HG02852 (cell line): ENCODE data around the gene NCF1.
A peak's percentile ranks its signal among the peaks of the same experiment; 100 is the strongest.
"Not testable (repeated sequence)": the region's sequence is repeated elsewhere in the genome, so short reads cannot be mapped to it uniquely, and the experiment has no call there.

Experiments
- ATAC-seq: cut with Tn5 transposase; IDR thresholded peaks from one replicate; pipeline ENCODE4 v1.9.1; 2021; ENCODE audit warnings: mild to moderate bottlenecking, moderate library complexity; ENCODE audit not compliant: unreplicated experiment

NCF1 gene

GRCh38 chr7:74773760-74774750 is at the start of gene NCF1:
TSS of gene NCF1 (plus strand) at chr7:74774011. CDS start at chr7:74774032, 21 bp downstream.
- ATAC-seq, result peak; percentile 80

- ATAC-seq, result no peak
Observed at GRCh38 chr7:74725840-74726239, 48.0 kb upstream of the NCF1 start.

DNA sequence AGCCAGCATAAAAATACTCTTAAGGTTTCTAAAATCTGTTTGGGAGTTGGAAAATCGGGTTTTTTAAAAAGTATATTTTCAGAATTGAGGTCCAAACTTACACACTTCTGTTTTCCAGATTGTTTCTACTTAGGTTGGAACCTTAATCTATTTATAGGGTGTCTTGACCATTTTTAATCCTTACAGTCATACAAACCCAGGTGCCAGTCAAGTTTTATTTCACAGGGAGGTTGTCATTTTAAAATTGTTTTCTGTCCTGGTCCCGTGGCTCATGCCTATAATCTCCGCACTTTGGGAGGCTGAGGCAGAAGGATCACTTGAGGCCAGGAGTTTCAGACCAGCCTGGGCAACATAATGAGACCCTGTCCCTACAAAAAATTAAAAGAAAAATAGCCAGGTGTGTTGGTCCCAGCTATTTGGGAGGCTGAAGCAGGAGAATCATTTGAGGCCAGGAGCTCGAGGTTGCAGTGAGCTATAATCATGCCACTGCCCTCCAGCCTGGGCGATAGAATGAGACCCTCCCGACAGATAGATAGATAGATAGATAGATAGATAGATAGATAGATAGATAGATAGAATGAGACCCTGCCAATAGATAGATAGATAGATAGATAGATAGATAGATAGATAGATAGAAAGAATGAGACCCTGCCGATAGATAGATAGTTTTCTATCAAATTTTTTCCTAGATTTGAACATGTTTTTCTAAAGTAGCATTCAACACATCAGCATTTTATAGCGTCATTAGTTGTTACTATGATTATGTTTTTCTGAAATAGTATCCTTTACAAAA is 47.3 kb upstream of the NCF1 start:
- ATAC-seq, result no peak

- not testable (repeated sequence) for ATAC-seq
Observed at GRCh38 chr7:74728686-74729085, 45.1 kb upstream of the NCF1 start.

GRCh38 chr7:74730186-74730585 is 43.6 kb upstream of the NCF1 start:
- not testable (repeated sequence) for ATAC-seq

DNA sequence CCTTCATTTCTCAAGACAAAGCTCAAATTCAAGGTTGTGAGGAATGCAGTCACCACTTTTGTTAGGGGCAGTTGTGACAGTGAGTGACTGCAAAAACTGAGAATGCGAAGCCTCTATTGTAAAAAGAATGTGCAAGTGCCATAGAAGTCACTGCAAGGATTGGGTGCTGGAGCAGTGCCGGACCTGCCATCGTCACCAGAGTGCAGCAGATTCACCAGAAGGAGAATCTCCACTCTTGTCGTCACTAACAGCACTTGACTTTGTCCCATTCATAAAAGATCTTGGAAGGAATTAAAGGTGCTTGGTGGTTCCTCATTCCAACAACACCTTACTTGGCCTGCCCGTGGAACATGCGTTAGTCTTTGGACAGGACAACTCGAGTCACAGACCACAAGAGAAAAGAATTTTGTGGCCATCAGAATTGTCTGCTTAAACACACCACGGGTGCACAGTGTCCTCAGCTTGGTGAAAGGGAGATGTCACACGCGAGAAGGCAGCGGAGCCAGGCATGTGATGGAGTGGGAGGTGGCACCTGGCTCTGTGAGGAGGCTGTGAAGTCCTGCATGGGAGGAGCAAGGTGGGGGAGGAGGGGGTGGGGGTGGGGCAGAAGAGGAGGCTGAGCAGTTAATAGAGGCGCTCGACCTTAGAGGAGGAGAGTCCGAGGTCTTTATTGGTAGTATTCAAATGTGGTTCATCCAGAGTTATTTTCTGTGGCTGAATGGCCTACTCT is 33.7 kb upstream of the NCF1 start:
- ATAC-seq, result not testable (repeated sequence)

DNA sequence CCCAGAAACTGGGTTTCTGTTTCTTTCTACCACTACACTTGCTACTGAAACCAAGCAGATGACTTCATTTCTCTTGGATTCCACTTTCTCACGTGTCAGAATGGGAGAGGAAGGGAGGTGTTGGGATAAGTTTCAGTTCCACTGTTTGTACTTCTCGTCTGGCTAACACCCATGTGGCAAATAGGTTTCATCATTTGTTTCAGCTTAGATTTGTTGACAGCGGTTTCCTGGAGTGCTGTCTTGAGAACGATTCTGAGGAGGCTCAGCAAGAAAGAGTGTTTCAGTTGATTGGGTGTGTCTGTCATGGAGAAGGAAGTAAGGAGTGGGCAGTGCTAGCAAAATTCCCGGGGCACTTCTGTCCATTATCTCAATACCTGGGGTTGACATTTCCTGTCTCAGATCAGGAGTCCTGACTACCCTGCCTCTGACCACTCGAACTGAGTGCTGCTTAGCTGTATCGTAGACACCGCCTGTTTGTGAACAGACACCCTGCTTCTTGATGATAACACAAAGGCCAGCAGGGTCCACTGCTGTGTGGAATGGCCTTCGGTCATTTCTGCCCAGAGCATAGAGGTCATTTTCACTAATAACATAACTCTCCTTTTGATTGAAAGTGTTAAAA is 29.8 kb upstream of the NCF1 start:
- ATAC-seq, result not testable (repeated sequence)

- not testable (repeated sequence) for ATAC-seq
Observed at GRCh38 chr7:74753921-74754482, 19.8 kb upstream of the NCF1 start.

GRCh38 chr7:74756673-74757072 is 17.1 kb upstream of the NCF1 start:
- not testable (repeated sequence) for ATAC-seq

DNA sequence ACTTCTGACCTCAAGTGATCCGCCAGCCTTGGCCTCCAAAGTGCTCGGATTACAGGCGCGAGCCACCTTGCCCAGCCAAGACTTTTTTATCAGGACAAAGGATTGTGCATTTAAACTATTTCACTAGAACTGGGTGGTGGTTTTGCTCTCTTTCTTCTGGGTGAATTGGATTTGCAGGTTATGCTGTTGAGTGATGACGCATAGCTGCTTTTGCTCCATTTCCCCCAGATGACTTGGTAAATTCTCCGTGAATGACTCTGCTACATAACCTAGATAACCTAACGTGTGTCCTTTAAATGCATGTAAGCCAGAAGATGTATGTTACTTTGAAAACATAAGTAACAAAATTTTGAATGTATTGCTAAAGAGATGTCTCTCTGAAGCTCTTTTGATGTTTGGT is 15.5 kb upstream of the NCF1 start:
- ATAC-seq, result not testable (repeated sequence)

GRCh38 chr7:74758982-74759381 is 14.8 kb upstream of the NCF1 start:
- not testable (repeated sequence) for ATAC-seq

GRCh38 chr7:74765205-74765918 is 8.4 kb upstream of the NCF1 start:
- not testable (repeated sequence) for ATAC-seq

DNA sequence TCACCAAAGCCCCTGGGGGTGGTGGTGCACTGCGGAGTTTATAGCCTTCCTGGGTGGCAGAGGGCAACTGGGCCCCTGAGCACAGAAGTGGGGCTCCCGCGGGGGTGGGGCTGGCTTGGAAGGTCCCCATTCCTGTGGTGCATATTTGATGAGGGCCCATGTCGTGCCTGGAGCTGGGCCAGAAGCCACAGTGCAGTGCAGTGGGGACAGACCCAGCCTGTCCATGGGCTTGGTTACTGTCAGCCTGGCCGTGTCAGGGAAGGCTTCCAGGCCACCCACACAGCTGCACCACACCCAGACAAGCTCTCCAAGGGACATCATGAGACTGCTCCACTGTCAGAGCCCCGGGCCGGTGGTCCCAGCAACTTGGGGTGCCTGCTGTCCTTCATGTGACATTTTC is 7.3 kb upstream of the NCF1 start:
- ATAC-seq, result not testable (repeated sequence)

DNA sequence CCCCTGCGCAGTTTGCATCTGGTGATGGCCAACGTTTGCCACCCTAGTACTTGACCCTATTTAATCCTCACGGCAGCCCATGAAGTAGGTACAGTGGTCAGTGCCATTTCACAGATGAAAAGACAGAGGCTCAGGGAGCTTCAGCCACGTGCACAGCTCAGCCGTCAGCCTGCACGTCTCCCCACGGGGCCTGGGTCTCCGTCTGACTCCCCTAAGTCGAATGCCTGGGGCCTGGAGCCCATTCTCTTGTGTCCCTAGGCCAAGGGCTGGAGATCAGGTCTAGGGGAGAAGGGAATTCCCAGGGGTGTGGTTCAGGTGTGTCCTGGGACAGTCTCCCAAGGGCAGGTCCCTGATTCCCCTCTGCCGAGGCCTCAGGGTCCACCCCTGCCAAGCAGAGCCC is 6.8 kb upstream of the NCF1 start:
- ATAC-seq, result not testable (repeated sequence)

DNA sequence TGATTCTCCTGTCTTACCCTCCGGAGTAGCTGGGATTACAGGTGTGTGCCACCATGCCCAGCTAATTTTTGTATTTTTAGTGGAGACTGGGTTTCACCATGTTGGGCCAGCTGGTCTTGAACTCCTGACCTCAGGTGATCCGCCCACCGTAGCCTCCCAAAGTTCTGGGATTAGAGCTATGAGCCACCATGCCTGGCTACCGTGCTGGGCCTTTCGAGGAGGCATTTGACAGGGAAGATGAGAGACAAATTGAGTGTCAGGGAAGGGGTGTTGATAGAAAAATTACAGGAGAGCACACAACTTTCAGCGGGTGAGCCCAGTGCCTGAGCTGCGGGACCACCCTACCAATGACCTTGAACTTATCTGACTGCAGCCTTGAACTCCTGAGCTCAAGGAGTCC is 3.7 kb upstream of the NCF1 start:
- ATAC-seq, result not testable (repeated sequence)

- not testable (repeated sequence) for ATAC-seq
Observed at GRCh38 chr7:74772093-74772492, 1.7 kb upstream of the NCF1 start.

- ATAC-seq, result peak; percentile 46
Observed at GRCh38 chr7:74775111-74775510, 1.3 kb downstream of the NCF1 start.

DNA sequence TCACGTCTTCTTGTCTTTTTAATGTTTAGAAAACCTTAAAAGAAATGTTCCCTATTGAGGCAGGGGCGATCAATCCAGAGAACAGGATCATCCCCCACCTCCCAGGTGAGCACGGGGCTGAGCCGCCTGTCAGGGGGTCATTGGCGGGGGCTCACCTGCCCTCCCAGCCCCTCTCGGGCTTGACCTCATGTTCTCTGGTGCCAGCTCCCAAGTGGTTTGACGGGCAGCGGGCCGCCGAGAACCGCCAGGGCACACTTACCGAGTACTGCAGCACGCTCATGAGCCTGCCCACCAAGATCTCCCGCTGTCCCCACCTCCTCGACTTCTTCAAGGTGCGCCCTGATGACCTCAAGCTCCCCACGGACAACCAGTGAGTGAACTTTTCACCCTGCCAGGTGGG is 5.2 kb downstream of the NCF1 start:
- ATAC-seq, result not testable (repeated sequence)

GRCh38 chr7:74781746-74782145 is 7.9 kb downstream of the NCF1 start:
- not testable (repeated sequence) for ATAC-seq
